Sciatic nerve (tissue), 2 donors: ENCODE results near the gene WDR46. TPM values are rescaled to one million over a fixed set of nuclear protein-coding genes. Genes with fewer than 3 reads are reported as not detected.

Source experiments
- ATAC-seq: fragments of 200-7000 bp; cut with Tn5 transposase; one replicate; pipeline ENCODE4 v1.9.1; 2020; ENCODE audit warnings: mild to moderate bottlenecking, moderate library complexity
- DNase-seq: peaks from one replicate; pipeline ENCODE4 v3.0.0-alpha.2; 2020; ENCODE audit warnings: low spot score
- intact Hi-C: fragments of 100-400 bp; cut with DNase I; formaldehyde crosslinking; loops from one replicate; pipeline ENCODE4 v1.14.2; 2022
- microRNA-seq: library from miRNA; unstranded; fragments of <30 nt; microRNA quantifications from one replicate; pipeline ENCODE4 v1.2.0, GENCODE V29; 2020
- total RNA-seq: library from RNA; stranded (reverse); fragmentation: NEBNext Ultra II Directional; extraction: Animal tissue kit (Norgen Biotek cat#: 25700); gene quantifications from one replicate; pipeline ENCODE4 v1.2.1, GENCODE V29; 2021
- donor health status: DM: no; HTN: no; CAD: no.
- donor health status: DM: no; HTN: no; CAD: no.

Gene WDR46
- total RNA-seq, 1 donor from 2014 or later = 32.4 TPM

DNA sequence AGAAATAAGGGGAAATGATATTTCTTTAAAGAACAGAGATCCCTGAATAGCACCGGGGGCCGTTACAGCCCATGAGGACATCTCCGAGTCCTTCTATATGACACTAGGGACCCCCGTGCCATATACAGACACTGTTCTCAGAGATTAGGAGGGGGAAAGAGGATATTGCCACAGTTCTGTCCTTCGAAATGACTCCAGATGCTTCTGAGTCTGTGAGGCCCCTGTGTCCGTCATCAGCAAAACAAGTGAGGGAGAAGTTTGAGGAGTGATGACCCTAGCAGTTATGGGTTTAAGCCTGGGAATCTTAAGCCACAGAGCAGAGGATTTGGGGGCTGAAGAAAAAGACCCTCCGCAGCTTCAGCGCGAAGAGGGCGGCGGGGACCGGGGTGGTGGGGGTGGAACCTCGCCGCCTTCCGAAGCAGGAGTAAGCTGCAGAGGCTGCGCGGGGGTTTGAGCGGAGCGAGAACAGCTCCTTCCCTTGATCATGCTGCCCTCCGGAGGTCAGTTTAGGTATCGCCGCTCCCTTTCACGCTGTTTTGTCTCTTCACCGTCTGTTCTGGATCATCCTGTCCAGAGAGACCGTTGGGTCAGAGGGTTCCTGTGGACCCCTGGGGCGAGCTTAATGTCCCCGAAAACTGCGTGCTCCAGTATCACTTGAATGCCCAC lies 40.9 kb downstream of the WDR46 start:
- intact Hi-C loops = loop anchor here (5.0 to 10.0 kb wide), 2 partner anchors 126 to 233 kb away; no protein-coding TSS in a partner anchor
- DNase-seq (peak; percentile 96), ATAC-seq (peak; percentile 83)

DNA sequence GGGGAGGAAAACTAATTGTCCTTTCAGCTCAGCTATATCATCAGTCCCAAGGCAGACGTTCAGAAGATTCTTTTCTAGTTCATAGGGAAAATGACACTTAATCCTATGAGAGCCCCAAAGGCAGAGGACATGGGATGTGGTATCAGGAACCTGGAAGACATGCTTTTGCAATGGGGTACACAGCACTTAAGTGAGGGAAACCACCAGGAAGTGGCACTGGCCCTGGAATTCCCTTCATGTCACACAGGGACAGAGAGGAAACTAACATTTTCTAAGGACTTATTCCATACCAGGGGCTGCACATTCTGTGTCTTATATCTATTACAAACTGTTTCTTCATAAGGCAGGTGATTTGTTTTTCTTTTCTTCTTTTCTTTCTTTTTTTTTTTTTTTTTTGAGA lies 45.6 kb downstream of the WDR46 start:
- intact Hi-C loops = loop anchor here (10.0 kb wide), 1 partner anchor 229 kb away; no protein-coding TSS in a partner anchor
- ATAC-seq = no peak
- DNase-seq = no peak

DNA sequence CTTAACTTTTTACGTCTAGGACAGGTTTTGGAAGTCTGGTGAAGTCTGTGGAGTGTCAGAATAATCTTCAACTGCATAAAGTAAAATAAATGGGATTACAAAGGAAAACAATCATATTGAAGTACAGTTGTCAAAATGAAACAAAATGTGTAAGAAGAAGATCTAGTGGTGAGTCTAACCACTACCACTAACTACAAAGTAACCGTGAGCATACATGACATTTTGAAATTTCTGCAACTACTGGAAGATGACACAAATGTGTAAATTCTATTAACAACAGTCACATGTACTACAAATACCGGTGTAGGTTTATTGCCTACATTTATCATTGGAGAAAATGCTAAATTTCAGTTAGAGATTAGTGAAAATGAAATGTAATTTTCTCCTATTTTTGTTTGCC lies 47.1 kb downstream of the WDR46 start:
- DNase-seq (no peak), ATAC-seq (no peak)
- intact Hi-C loops = loop anchor here (10.0 kb wide), 1 partner anchor 227 kb away; no protein-coding TSS in a partner anchor

DNA sequence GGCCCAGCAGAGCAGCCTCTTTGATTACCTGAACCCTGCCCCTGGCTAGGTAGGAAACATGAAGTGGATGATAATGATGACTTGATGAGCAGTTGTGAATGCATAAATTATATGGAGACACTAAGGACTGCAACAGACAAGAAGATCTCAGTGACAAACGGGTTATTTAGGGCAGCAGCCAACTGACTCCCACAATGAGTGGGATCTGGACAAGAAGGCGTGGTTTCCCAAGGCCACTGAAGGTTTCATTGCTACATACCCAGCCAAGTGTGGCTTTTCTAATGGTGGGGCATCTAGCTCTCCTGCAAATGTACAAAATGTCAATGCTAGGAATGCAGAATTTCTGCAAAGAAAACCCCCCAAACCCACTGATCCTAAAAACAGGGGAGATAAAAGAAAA lies 51.3 kb downstream of the WDR46 start:
- intact Hi-C loops = no loop called here
- ATAC-seq = no peak
- no peak for DNase-seq

DNA sequence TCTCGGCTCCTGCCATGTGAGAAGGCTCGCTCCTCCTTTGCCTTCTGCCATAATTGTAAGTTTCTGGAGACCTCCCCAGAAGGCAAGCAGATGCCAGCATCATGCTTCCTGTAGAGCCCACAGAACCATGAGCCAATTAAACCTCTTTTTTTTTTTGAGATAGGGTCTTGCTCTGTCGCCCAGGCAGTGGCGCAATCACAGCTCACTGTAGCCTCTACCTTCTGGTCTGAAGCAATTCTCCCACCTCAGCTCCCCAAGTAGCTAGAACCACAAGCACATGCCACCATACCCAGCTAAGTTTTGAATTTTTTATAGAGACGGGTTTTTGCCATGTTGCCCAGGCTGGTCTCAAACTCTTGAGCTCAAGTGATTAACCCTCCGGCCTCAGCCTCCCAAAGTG lies 52.2 kb downstream of the WDR46 start:
- no peak for ATAC-seq
- DNase-seq = no peak
- intact Hi-C loops = no loop called here

DNA sequence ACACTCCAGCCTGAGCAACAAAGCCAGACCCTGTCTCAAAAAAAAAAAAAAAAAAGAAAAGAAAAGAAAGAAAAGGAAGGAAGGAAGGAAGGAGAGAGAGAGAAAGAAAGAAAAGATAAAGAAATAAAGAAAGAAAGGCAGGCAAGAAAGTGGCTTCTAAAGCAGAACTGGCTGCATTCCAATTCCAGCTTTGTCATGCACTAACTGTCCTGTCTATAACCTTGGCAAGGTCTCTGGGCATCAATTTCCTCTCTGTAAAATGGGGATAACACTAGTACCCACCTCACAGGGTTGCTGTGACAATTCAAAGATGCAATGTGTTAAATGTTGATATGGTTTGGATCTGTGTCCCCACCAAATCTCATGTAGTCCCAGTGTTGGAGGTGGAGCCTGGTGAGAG lies 52.7 kb downstream of the WDR46 start:
- DNase-seq (no peak), ATAC-seq (no peak)
- intact Hi-C loops = no loop called here

DNA sequence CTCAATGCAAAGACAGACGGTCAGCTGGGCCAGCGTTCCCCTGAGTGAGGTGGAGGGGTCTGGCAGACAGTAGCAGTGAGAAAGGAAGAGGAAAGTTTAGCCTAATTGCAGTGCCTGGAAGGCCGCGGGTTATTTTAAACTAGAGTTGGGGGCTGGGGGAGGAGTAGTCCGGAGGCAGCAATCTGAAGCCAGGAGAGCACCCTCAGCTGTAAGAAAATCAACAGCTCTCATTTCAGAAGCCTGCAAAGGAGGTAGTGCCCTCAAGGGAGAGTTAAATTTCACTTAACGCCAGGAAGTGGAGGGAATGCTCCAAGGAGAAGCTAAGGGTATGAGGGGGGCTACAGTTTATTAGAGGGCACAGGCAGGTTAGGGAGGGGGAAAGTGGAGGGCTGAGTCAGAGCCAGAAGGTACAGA lies 53.8 kb downstream of the WDR46 start:
- DNase-seq = no peak

More for the DNA sequence above, 53.8 kb downstream of the WDR46 start:
- ATAC-seq = no peak
- intact Hi-C loops = no loop called here

Small RNA genes lying within 50 kb of the gene (microRNA-seq; reads per million reads assigned to microRNA genes)
- gene MIR6834 (not detected), gene MIR6873 (not detected)

Other genes with a start within 250 kb of the WDR46 start
- gene HLA-DPA1, start 215.6 kb downstream of the WDR46 start, total RNA-seq = 141 TPM
- gene HLA-DPB1, start 213.2 kb downstream of the WDR46 start, total RNA-seq = 138 TPM
- gene COL11A2, start 96.8 kb downstream of the WDR46 start, total RNA-seq = 5.6 TPM
- 54.0 TPM for gene RXRB, start 88.6 kb downstream of the WDR46 start, total RNA-seq
- gene SLC39A7, start 88.4 kb downstream of the WDR46 start, total RNA-seq = 65.3 TPM
- gene HSD17B8, start 84.6 kb downstream of the WDR46 start, total RNA-seq = 12.7 TPM
- 39.5 TPM for gene RING1, start 80.7 kb downstream of the WDR46 start, total RNA-seq
- gene VPS52, start 17.4 kb downstream of the WDR46 start, total RNA-seq = 50.0 TPM
- 1,733 TPM for gene RPS18, start 17.2 kb downstream of the WDR46 start, total RNA-seq
- gene B3GALT4, start 12.1 kb downstream of the WDR46 start, total RNA-seq = 14.8 TPM
- gene PFDN6, start 362 bp upstream of the WDR46 start, total RNA-seq = 27.1 TPM
- 83.5 TPM for gene RGL2, start 9.7 kb upstream of the WDR46 start, total RNA-seq
- 85.5 TPM for gene TAPBP, start 24.8 kb upstream of the WDR46 start, total RNA-seq
- 23.2 TPM for gene ZBTB22, start 28.5 kb upstream of the WDR46 start, total RNA-seq
- gene DAXX, start 33.7 kb upstream of the WDR46 start, total RNA-seq = 35.9 TPM
- 1.5 TPM for gene KIFC1, start 102.6 kb upstream of the WDR46 start, total RNA-seq
- 107 TPM for gene PHF1, start 121.8 kb upstream of the WDR46 start, total RNA-seq
- gene CUTA, start 128.9 kb upstream of the WDR46 start, total RNA-seq = 107 TPM
- gene SYNGAP1, start 130.8 kb upstream of the WDR46 start, total RNA-seq = 30.2 TPM
- 6.5 TPM for gene ZBTB9, start 165.3 kb upstream of the WDR46 start, total RNA-seq